Sigmoid colon (tissue), 7 donors: Measurements from ENCODE around the gene VPS8. TPM values are rescaled to one million over a fixed set of nuclear protein-coding genes. Genes with fewer than 3 reads are reported as not detected.
"Not testable (repeated sequence)": the region's sequence is repeated elsewhere in the genome, so short reads cannot be mapped to it uniquely, and the experiment has no call there.

Experiments used
- DNase-seq: peaks from one replicate; pipeline ENCODE4 v3.0.0-alpha.2; 2019
- H3K27ac ChIP-seq, 4 donors: fragments of 200-600 bp; sonication (generic); one replicate each; pipeline ENCODE4 v1.5.1; 2016 to 2019; ENCODE audit warnings: mild to moderate bottlenecking in 1 of 4
- H3K27me3 ChIP-seq, 3 donors: fragments of 200-600 bp; sonication (generic); one replicate each; pipeline ENCODE4 v1.5.1; 2019; ENCODE audit warnings: mild to moderate bottlenecking in 1 of 3
- H3K36me3 ChIP-seq, 4 donors: fragments of 200-600 bp; sonication (generic); one replicate each; pipeline ENCODE4 v1.5.1; 2016 to 2019
- H3K4me1 ChIP-seq, 4 donors: fragments of 200-600 bp; sonication (generic); one replicate each; pipeline ENCODE4 v1.5.1; 2017 to 2019
- H3K4me3 ChIP-seq, 4 donors: fragments of 200-600 bp; sonication (generic); one replicate each; pipeline ENCODE4 v1.5.1; 2017 to 2019; ENCODE audit warnings: mild to moderate bottlenecking in 2 of 4, moderate library complexity in 1 of 4
- H3K9me3 ChIP-seq, 4 donors: fragments of 200-600 bp in 3 of 4; sonication (generic) in 3 of 4; one replicate each; pipeline versions ENCODE4 v1.5.1 to v1.6.1; 2013 to 2019
- CTCF ChIP-seq, 4 experiments: fragments of 450-650 bp in 3 of 4; fragments of 200-600 bp in 1 of 4; IDR thresholded peaks; one replicate each; pipeline ENCODE4 v1.5.1; 2016 to 2019; ENCODE audit warnings: antibody characterized with exemption in 4 of 4, mild to moderate bottlenecking in 3 of 4, moderate library complexity in 2 of 4
- EP300 ChIP-seq, 4 donors: sonication (generic); formaldehyde crosslinking; IDR thresholded peaks; one replicate each; pipeline ENCODE4 v1.6.1; 2017; ENCODE audit warnings: antibody characterized with exemption in 4 of 4
- POLR2A ChIP-seq, 2 donors: fragments of 450-650 bp; IDR thresholded peaks; one replicate each; pipeline ENCODE4 v1.6.1; 2016; ENCODE audit warnings: antibody characterized with exemption in 2 of 2, mild to moderate bottlenecking in 2 of 2, moderate library complexity in 2 of 2
- POLR2AphosphoS5 ChIP-seq, 4 donors: sonication (generic); formaldehyde crosslinking; IDR thresholded peaks; one replicate each; pipeline ENCODE4 v1.6.1; 2017; ENCODE audit warnings: antibody characterized with exemption in 4 of 4
- WGBS, 2 donors: extraction: QIAGEN DNeasy Blood & Tissue Kit; methylation state at CpG; one replicate each; pipeline ENCODE4 v1.1.7; 2013; 5-methylcytosine and 5-hydroxymethylcytosine counted together
- intact Hi-C: fragments of 100-400 bp; cut with DNase I; formaldehyde crosslinking; loops from one replicate; pipeline ENCODE4 v1.15.1; 2023
- polyA plus RNA-seq, 3 donors: library from polyadenylated mRNA; stranded (reverse); fragments of 200-250 nt; gene quantifications; one replicate each; pipeline ENCODE4 v1.2.3, GENCODE V29; 2013
- total RNA-seq, 4 donors: library from RNA; depleted of rRNA; stranded (reverse); fragments of >200 nt; gene quantifications; one replicate each; pipeline ENCODE4 v1.1.0, GENCODE V29; 2016
- donor health status: healthy with polysubstance abuse.
- donor health status: Bipolar disorder and iron deficiency.
- donor health status: healthy.

Gene VPS8
- total and polyA plus RNA-seq, 7 donors, result 12.0 to 64.5 (median 34.6) TPM

- Histone ChIP-seq H3K27ac (no peak overlapping the region), H3K4me3 (no peak overlapping the region), H3K27me3 (no peaks in the 10 kb centered on the region), H3K4me1 (no peaks in the 10 kb centered on the region), H3K9me3 (no peaks in the 10 kb centered on the region), H3K36me3 (peaks cover 0 to 8% (median 0%) of the 10 kb centered on the region in 4 donors)
- DNase-seq, result no peak
- 85 to 91% methylated on average over 2 of the region's 2 CpGs for whole genome bisulfite sequencing, 2 donors
- intact Hi-C loops, result no loop called here
- no peak for TF ChIP-seq POLR2AphosphoS5 (IDR thresholded peaks at IDR 0.05)
- no peak for TF ChIP-seq EP300 (IDR thresholded peaks at IDR 0.05)
- TF ChIP-seq POLR2A (IDR thresholded peaks at IDR 0.05), result no peak
- TF ChIP-seq CTCF (IDR thresholded peaks at IDR 0.05), result no peak
These were observed 84.4 kb downstream of the VPS8 start for GRCh38 chr3:184896336-184896735.

- intact Hi-C loops, result no loop called here
- H3K4me3 ChIP-seq, result no peak overlapping the region
- H3K27me3 ChIP-seq, result no peaks in the 10 kb centered on the region
- peaks cover 0 to 2% (median under 1%) of the 10 kb centered on the region in 4 donors for H3K9me3 ChIP-seq
- TF ChIP-seq EP300 (IDR thresholded peaks at IDR 0.05) (no peak), POLR2AphosphoS5 (IDR thresholded peaks at IDR 0.05) (no peak), CTCF (IDR thresholded peaks at IDR 0.05) (no peak), POLR2A (IDR thresholded peaks at IDR 0.05) (no peak)
- H3K4me1 ChIP-seq, result no peaks in the 10 kb centered on the region
- H3K27ac ChIP-seq, result no peak overlapping the region
- DNase-seq, result no peak
- WGBS, 2 donors, result 95 to 96% methylated on average over 5 of the region's 5 CpGs
- peaks cover 0 to 25% (median 0%) of the 10 kb centered on the region in 4 donors for H3K36me3 ChIP-seq
These were observed 88.1 kb downstream of the VPS8 start for GRCh38 chr3:184899953-184900595.

- DNase-seq, intact Hi-C loops, H3K4me1 ChIP-seq, H3K27me3 ChIP-seq, H3K27ac ChIP-seq, H3K9me3 ChIP-seq, H3K4me3 ChIP-seq: not testable (repeated sequence)
- 97 to 98% methylated on average over 4 of the region's 4 CpGs for WGBS, 2 donors
- H3K36me3 ChIP-seq, result peaks cover 0 to 36% (median 0%) of the 10 kb centered on the region in 4 donors
These were observed 95.1 kb downstream of the VPS8 start for GRCh38 chr3:184907031-184907430.

DNA sequence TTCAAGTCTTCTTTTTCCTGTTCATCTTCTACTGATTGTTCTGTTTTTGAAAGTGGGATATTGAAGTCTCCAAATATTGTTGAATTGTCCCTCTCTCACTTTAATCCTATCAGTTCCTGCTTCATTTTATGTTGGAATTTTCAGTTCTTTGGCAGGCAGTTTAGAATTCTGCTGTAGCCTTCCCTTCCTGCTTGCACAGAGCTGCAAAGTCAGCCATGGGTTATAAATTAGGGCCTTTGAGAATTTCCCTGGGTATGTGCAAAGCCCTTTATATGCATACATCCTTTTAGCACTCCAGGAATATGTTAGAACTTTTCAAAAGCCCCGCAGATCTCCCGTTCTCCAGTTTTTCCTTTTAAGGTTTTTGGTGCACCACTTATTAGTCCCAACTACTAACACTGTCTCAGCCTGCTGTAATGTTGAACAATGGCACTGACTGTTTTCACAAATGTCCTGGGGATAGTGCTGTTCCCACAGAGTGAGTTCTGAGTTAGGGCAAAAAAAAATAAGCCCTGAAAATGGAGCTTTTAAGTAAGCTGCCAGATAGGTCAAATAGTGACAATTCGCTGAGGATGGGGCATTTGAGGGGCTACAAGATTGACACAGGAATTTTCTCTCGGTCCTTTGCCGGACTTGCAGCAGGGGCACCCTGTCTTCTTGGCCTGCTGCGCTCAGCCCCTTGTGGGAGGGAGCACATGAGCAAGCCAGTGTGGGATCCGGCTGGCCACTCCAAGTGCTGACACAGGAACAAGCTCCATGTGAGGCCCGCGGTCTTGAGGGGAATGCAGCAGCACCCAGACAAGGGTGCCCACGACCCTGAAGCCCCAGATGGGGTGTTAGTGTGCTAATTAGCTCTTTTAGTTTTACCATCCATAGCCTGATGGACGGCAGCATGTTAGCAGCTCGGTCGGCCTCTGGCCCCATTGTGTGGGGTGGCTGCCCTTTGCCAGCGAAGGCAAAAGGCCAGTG is 96.0 kb downstream of the VPS8 start:
- no peak for DNase-seq
- H3K4me1 ChIP-seq, result peaks cover 0 to 7% (median 2%) of the 10 kb centered on the region in 4 donors
- no peaks in the 10 kb centered on the region for H3K27me3 ChIP-seq
- H3K27ac ChIP-seq, result peak overlapping the region in 2 of 4 donors; percentile 38 to 45
- no peak overlapping the region for H3K4me3 ChIP-seq
- intact Hi-C loops, result no loop called here
- TF ChIP-seq POLR2A (IDR thresholded peaks at IDR 0.05) (no peak), POLR2AphosphoS5 (IDR thresholded peaks at IDR 0.05) (no peak), EP300 (IDR thresholded peaks at IDR 0.05) (no peak), CTCF (IDR thresholded peaks at IDR 0.05) (no peak)
- WGBS, 2 donors, result 92 to 95% methylated on average over 14 of the region's 14 CpGs
- peaks cover 0 to 2% (median under 1%) of the 10 kb centered on the region in 4 donors for H3K9me3 ChIP-seq
- peaks cover 0 to 28% (median 0%) of the 10 kb centered on the region in 4 donors for H3K36me3 ChIP-seq

- Histone ChIP-seq H3K27ac (peak overlapping the region in 1 of 4 donors; percentile 45), H3K4me3 (no peak overlapping the region), H3K9me3 (peaks cover 0 to 2% (median under 1%) of the 10 kb centered on the region in 4 donors), H3K36me3 (peaks cover 0 to 23% (median 0%) of the 10 kb centered on the region in 4 donors), H3K4me1 (peaks cover 0 to 7% (median 2%) of the 10 kb centered on the region in 4 donors), H3K27me3 (no peaks in the 10 kb centered on the region)
- no peak for TF ChIP-seq POLR2AphosphoS5 (IDR thresholded peaks at IDR 0.05)
- no peak for TF ChIP-seq CTCF (IDR thresholded peaks at IDR 0.05)
- no peak for TF ChIP-seq POLR2A (IDR thresholded peaks at IDR 0.05)
- 92 to 93% methylated on average over 4 of the region's 4 CpGs for WGBS, 2 donors
- DNase-seq, result no peak
- intact Hi-C loops, result no loop called here
These were observed 96.9 kb downstream of the VPS8 start for GRCh38 chr3:184908859-184909258.
